ENCODE measurements around the gene PDE5A. TPM values are rescaled to one million over a fixed set of nuclear protein-coding genes. Genes with fewer than 3 reads are reported as not detected.
A peak's percentile ranks its signal among the peaks of the same experiment; 100 is the strongest.
"Not testable (repeated sequence)": the region's sequence is repeated elsewhere in the genome, so short reads cannot be mapped to it uniquely, and the experiment has no call there.

Gene PDE5A
- total RNA-seq, 4 donors from 2014 or later, result 6.1 to 27.1 (median 11.3) TPM

GRCh38 chr4:119646347-119647071 lies 17.9 kb upstream of the PDE5A start:
- no peak for TF ChIP-seq CTCF (IDR thresholded peaks at IDR 0.05)
- ATAC-seq (ENCODE audit: low FRiP score) (no peak), DNase-seq (ENCODE audit: low spot score) (no peak)

- no peak for ATAC-seq (ENCODE audit: low FRiP score)
- no peak for TF ChIP-seq CTCF (IDR thresholded peaks at IDR 0.05)
- DNase-seq (ENCODE audit: low spot score), result no peak
Observed at GRCh38 chr4:119643306-119644042, 14.9 kb upstream of the PDE5A start.

- DNase-seq (ENCODE audit: low spot score) (no peak), ATAC-seq (ENCODE audit: low FRiP score) (no peak)
- no peak for TF ChIP-seq CTCF (IDR thresholded peaks at IDR 0.05)
Observed at GRCh38 chr4:119641765-119642164, 13.2 kb upstream of the PDE5A start.

- DNase-seq (ENCODE audit: low spot score) (no peak), ATAC-seq (ENCODE audit: low FRiP score) (no peak)
- no peak for TF ChIP-seq CTCF (IDR thresholded peaks at IDR 0.05)
Observed at GRCh38 chr4:119638359-119638758, 9.8 kb upstream of the PDE5A start.

- ATAC-seq (ENCODE audit: low FRiP score); DNase-seq (ENCODE audit: low spot score): not testable (repeated sequence)
Observed at GRCh38 chr4:119636851-119637250, 8.2 kb upstream of the PDE5A start.

GRCh38 chr4:119632216-119632615 lies 3.6 kb upstream of the PDE5A start:
- DNase-seq (ENCODE audit: low spot score) (no peak), ATAC-seq (ENCODE audit: low FRiP score) (no peak)
- TF ChIP-seq CTCF (IDR thresholded peaks at IDR 0.05), result no peak

GRCh38 chr4:119629142-119629471 lies 503 bp upstream of the PDE5A start:
- ATAC-seq (ENCODE audit: low FRiP score) (peak; percentile 39), DNase-seq (ENCODE audit: low spot score) (no peak)
- no peak for TF ChIP-seq CTCF (IDR thresholded peaks at IDR 0.05)

Measured in omental fat pad (tissue), 4 donors.